Activated CD8-positive, alpha-beta memory T cell treated with anti-CD3 and anti-CD28 coated beads, Interleukin-2, amount 50 U/mL, for 1 hour (primary cell): ENCODE results near the gene RAMP3.
"Not testable (repeated sequence)": the region's sequence is repeated elsewhere in the genome, so short reads cannot be mapped to it uniquely, and the experiment has no call there.

Experiments
- DNase-seq: peaks from one replicate; pipeline ENCODE4 v3.0.0-alpha.2; 2020; ENCODE audit errors: extremely low read depth

RAMP3 gene

DNA sequence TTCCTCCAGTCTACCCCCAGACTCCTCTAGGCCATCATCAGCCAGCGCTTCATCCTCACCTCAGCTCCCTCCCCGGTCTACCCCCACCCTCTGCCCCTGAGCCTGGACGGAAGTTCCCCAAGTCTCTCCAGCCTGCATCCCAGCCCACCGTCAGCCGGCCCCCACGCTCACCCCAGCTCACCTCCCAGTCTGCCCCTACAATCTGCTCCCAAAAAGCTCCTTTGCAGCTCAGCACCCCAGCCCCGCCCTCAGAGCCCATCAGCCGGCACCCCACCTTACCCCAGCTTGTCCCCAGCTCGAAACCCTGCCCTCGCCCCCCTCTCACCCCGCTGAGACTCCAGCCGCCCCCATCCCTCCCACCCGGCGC is 322 bp upstream of the RAMP3 start:
- no peak for DNase-seq

DNA sequence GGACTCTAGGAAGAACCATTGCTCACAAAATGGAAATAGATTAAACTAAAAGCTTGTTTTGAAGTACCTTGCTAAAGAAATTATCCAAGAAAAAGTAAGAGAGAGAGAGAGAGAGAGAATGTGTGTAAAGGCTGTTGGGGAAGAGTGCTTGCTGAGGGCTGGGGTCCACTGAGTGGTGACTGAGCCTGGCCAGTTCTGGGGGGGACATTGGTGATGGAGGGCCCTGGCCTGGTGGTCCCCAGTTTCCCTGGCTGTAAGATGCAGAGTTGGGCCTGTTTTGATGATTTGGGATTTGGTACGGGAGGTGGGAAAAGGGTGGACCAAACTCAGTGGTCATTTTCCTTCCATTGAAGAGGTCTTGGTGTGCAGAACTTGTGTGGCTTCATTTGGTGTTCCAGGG is 880 bp downstream of the RAMP3 start:
- no peak for DNase-seq

DNA sequence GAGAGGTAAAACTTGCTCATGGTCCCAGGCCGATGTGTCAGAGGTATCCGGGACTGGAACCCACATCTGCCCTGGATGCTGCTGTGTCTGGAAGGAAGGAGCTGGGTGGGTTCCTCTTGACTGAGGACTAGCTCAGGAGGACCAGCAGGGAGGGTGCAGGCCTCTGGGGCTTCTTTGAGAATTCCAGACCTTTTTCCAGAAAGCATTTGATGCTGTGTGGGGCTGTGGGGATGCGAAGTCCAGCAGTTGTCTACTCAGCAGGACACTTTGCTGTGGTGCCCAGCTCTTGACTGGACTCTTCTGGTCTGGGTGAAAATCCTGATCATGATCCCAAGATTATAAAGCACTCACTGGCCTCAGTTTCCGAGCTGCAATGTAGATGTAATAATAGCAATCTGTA is 1.7 kb downstream of the RAMP3 start:
- DNase-seq, result no peak

DNA sequence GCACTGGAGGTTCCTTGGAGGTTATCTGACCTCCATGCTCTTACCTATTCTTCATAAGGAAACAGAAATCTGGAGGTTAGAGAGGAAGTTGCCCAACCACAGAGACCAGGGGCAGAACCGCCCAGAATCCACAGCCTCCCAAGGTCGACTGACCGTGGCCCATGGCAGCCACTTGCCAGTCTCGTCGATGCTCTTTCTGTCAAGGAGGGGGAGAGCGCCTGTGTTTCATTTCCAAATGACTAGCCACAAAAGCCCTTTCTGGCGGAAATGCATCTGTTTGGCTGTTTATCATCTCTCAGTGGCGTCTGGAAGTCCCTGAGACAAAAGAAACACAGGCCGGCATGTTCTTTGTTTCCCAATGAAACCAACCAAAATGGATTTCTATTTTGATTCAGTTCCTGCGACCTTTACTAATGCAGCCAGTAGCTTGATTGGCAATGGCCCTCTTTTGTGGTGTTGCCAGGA is 2.9 kb downstream of the RAMP3 start:
- DNase-seq, result no peak

DNA sequence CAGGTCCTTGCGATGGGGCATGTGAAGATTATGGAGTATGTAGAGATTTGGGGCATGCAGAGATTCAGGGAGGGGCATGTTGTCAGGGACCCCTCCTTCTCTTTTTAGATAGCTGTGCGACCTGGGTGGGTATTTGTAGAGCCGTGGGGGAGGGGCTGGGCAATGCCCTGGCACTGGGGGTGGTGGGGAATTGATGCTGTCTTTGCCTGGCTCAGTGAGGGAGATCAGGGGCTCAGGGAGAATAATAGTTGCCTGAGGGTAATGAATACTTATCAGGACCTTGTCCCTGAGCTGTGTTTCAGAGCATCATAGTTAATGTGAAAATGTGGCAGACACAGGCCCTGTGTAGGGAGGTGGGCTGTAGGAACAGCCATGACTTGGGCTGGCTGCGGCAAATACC is 3.5 kb downstream of the RAMP3 start:
- no peak for DNase-seq

DNA sequence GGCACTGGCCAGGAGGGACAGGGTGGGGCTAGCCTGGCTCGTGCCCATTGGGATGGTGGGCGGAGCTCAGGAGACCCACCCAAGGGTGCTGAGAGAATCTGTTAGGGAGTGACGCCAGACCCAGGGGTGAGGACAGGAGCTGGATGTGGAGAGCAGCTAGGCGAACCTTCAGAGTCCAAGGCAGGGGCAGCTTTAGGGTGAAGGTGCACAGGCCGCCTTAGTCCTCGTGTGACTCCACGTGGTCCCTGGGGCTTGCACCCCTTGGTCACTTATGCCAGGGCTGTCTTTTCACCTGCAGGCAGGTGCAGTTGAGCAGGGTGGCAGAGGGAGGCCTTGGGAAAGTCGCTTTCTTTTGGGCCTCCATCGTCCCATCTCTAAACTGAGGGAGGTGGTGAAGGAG is 4.3 kb downstream of the RAMP3 start:
- DNase-seq, result no peak

DNA sequence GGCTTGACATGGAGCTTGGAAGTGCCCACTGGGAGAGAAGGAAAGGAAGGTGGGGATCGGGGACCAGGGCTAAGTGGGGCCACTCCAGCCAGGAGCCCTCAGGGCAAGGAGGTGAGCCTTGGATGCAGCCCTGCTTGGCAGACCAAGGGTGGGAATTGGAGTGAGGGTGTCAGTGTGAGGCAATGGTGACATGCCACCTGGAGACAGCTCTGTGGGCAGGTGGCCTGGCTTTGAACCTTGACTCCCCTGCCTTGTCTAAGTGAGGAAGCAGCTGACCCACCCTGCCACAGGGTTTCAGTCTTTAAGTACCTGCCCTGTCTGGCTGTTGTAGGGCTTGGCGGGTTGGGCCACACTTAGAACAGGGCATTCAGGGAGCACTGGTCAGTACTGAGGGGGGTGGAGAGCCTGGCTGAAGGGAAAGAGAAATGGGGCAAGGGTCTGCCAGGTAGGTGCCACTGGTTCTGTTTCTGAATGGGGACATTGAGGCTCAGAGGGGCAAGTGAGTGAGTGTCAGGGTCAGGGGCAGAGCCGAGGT is 4.8 kb downstream of the RAMP3 start:
- no peak for DNase-seq

DNA sequence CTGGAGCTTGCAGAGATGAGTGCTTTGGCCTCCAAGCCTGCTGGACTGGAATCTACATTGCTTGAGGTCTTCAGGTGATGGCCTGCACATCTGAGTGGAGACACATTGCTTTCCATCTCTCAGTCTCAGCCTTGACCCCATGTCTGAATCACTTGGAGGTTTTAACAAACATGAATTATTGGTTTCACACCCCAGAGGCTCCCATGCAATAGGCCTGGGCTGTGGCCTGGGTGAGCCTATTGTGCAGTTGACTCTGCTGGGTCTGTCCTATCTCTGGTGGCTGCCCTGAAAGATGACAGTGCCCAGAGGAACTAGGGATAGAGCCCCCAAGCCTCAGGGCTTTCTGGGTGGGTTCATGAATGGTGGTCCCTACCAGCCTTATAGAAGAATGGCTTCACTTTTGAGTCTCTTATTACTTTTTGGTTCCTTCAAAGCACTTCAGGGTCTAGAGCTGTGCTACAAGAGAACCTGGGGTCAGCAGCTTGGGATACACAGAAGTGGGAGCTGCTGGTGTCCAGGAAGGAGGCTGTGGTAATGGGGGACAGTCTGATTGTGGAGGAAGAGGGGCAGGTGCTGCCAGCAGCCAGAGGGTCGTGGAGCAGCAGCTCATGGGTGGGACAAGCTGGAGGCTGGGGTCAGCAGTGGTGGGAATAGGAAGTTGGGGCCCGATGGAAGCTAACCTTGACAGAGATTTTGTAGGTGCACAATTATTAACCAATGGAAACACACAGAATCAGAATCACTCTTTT is 5.5 kb downstream of the RAMP3 start:
- no peak for DNase-seq

DNA sequence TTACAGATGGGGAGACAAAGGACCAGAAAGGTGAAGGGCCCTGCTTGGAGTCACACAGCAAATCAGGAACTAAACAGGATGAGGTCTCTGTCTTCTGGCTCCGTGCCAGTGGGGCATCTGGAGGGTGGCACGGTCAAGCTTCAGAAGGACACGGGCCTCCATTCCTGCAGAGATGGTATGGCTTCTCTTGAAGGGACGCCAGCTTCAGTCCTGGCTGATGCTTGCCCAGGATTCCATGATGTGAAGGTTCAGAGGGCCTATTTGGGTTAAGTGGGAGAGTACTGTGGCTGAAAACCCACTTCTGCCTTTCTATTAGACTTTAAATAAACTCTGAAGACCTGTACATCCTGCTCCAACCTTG is 6.1 kb downstream of the RAMP3 start:
- DNase-seq, result no peak

DNA sequence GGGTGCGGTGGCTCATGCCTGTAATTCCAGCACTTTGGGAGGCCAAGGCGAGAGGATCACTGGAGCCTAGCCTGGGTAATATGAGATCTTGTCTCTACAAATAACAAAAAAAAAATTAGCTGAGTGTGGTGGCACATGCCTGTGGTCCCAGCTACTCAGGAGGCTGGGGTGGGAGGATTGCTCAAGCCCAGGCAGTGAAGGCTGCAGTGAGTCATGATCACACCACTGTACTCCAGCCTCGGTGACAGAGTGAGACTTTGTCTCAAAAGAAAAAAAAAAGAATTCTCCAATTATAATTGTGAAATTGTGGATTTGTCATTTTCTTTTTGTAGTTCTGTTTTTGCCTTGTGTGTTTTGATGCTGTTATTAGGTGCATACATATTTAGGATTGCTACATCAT is 6.7 kb downstream of the RAMP3 start:
- DNase-seq, result not testable (repeated sequence)

DNA sequence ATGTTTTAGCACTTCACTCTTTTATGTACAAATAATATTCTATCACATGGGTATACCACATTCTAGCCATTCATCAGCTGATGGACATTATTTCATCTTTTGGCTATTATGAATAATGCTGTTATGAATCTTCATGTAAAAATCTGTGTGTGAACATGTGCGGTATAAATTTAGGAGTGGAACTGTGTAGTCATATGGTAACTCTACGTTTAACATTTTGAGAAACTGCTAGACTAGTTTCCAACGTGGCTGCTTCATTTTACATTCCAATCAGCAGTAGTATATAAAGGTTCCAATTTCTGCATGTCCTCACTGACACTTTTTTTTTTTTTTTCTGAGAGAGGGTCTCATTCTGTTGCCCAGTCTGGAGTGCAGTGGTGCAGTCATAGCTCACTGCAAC is 8.3 kb downstream of the RAMP3 start:
- DNase-seq, result no peak

DNA sequence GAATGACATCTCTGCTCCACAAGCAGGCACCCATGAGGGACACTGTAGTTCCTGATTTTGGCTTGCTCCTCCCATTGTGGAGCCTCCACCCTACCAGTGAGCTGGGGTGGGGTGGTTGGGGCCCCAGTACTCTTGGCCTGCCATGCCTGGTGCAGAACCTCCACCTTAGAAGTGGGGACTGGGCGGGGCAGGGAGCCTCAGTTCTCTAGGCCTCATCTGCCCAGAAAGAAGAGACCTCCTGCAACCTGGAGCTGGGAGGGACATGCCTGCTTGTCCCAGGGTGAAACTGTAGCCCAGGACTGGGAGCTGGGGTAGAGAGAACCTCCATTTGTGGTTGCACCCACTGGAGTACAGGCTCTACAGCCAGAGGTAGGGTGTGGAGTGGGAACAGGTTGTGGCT is 14.4 kb downstream of the RAMP3 start:
- DNase-seq, result no peak

DNA sequence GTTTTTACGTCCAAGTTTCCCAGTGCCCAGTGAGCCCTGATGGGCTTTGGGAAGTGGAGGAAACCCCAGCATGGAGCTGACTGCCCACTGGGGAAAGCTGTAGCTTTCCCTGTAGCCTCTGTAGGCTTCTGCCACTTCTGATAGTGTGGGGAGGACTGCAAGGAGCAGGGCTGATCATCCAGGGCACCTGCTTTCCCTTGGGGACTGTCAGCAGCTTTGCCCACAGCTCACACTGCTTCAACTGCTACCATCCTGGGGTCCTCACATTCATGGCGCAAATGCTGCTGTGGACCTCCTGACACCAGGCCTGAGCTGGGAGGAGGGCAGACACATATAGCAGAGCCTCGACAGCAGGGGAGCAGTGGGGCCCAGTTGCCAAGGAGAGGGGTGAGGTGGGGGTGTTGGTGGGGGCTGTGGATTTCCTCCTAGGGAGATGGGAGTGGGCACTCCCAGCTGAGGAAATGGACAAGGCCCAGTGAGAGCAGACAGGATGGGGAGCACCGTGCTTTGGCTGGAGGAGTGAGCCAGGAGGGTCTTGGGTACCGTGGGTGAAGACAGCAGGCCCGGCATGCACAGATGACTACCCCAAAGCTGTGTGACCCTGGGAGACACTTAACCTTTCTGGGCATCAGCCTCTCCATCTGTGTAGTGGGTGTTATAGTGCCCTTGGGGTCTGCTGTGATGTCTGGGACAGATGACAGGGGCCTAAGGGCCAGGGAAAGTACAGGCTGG is 16.2 kb downstream of the RAMP3 start:
- DNase-seq, result no peak

DNA sequence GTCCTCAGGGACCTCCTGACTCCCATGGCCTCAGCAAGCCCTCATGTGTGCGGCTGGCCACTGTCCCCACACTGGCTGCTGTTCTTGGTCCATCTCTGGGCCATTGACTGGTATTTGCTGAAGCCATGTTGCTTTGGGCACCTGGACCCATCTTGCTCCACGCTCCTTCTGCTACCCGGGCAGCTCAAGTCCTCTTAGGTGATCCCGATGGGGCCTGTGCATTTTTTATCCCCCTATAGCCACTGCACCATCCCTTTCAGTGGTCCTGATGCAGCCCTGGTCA is 16.7 kb downstream of the RAMP3 start:
- no peak for DNase-seq

DNA sequence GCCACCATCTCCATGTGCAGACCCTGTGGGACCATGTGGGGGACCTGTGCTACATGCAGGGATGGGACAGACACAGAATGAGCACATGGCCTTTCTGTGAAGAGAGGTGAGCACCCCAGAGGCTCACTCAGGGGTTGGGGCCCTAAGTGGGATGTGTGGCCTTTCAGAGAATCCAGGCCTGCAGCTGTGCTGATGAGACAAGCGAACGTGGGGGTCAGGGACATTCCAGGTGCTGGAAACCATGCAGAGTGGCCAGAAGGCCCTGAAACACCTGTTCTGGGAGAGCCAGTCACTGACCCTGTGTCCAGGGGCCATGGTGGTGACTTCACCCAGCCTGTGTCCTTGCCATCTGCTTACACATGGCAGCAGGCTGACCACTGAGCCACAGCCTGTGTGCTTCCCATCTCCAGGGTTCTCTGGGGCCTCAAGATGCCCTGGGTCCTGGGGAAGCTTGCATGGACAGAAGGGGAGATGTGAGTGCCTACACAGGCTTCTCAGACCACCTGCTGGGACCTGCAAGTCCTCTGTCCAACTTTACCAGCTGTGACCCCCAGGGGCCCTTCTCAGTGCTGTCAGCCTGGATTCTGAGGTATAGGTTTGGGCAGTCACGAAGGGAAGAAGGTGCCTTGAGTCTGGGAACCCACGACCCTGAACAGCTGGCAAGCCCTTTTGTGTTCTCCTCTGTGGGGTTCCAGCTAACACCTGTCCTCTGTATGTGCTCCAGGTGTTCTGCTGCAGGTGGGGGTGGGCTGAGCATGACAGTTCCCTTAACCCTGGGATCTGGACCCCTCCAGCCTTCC is 17.6 kb downstream of the RAMP3 start:
- DNase-seq, result no peak

DNA sequence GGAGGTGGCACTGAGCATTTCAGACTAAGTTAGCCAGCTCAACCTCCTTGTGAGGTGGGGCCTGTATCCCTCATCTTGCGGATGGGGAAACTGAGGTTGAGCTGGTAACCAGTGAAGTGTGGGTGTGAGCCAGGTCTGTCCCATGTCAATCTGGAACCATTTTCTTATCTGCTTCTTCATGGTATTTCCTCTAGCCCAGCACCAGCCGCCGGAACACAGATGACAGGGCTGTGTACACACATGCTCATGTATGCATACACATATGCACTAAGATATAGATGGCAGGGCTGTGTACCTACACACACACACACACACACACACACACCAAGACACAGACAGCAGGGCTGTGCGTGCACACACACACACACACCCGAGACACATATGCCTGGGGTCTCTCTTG is 18.5 kb downstream of the RAMP3 start:
- no peak for DNase-seq

DNA sequence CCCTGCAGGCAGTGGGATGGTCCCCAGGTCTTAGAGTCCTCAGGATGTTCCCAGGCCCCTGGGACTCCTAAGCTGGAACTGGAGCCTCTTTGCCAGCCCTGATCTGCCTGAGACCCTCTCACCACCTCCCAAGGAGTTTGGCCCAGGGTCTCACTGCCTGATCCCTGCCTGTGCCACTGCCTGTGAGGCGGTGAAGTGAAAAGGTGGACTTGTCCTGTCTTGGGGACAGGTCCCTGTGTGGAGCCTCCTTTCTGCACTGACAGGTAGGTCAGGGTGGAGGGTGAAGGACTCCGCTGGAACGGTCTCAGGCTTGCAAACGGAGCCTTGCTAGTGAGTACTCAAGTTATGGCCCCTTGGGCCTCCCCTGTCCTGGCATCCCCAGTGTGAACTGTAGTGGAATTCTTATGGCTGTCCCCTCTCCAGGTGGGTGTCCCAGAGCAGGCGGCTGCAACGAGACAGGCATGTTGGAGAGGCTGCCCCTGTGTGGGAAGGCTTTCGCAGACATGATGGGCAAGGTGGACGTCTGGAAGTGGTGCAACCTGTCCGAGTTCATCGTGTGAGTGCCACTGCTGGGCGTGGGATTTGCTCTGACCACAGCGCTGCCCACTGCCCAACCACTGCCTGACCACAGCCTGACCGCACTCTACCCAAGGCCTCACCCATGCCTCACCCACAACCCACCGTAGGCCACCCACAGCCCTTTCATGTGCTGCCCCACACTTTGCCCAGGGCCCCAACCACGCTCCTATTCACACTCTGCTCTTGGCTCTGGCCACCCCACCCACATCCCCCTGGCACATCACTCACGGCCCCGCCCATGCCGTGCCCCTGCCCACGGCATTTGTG is 19.5 kb downstream of the RAMP3 start:
- DNase-seq, result no peak

DNA sequence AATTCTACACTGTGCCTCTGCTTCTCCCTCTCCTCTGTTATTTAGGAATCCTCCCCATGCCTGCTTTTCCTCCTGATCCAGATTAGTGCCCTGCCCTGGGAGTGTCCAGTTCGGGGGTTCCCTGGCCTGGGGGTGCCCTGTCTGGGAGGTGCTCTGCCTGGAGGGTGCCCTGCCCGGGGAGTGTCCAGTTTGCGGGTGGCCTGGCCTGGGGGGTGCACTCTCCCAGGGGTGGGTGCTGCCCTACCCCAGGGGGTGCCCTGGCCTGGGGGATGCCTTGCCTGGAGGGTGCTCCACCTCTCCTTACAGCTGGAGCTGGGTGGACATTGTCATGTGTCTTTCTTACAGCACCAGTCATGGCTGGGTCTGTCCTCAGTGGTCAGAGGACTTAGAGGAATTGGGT is 20.2 kb downstream of the RAMP3 start:
- DNase-seq, result no peak

DNA sequence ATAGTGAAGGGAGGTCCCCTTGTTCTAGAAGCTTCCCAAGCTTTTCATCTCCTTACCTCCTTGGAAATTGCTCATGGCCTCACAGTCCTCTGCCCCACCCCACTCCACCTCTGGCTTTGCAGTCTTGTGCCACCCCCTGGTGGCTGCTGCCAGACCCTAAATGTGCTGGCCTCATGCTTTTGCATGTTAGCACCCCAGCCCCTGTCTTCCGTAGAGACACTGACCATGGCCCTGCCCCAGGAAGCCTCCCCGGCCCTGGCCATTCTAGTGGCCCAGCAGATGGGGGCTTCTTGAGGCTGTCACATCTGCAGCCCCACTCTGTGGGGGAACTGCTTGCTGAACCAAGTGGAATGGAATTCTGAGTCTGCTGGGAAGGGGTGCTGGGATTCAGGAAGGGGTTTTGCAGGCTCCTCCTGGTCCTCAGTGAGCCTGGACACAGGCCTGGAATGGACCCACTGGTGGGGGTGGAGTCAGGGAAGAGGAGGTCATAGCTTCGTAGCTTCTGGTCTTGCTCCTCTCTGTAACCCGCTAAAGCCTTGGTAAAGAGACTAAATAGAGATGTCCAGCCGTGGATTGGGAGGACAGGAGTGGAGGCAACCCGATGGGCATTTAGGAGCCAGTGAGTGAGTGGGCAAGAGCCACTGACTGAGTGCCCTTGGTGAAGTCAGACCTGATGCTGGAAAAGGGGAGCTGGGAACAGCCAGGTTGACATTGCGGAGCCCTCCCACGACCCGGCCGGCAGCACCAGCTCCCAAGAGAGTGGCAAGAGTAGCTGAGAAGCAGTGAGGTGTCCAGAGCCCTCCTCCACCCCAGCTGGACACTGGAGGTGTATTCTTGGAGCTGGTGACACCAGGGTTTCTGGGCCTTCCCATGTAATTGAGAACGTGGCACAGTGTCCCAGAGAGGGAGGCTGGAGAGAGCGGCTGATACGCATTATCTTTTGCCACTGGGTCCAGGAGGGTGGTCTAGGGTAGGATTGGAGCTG is 20.9 kb downstream of the RAMP3 start:
- no peak for DNase-seq

DNA sequence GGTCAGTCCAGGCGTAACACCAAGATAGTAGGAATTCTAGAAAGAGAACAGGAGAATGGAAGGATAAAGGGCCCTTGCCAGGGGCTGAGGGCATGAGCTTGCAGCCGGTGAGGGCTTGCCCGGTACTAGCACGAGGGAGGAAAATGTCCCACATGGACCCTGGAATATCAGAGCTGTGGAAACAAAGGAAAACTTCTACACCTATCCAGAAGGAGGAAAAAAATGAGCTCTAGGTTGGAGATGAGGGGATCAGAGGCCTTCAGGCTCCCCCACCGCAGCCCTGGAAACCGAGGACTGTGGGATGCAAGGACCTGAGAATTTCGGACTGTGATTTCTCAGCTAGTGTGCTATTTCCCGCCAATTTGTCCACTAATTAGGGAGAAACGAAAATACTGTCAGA is 22.1 kb downstream of the RAMP3 start:
- no peak for DNase-seq
